ENCODE data around the gene PNPLA4.
A peak's percentile ranks its signal among the peaks of the same experiment; 100 is the strongest.

PNPLA4 gene, protein sequence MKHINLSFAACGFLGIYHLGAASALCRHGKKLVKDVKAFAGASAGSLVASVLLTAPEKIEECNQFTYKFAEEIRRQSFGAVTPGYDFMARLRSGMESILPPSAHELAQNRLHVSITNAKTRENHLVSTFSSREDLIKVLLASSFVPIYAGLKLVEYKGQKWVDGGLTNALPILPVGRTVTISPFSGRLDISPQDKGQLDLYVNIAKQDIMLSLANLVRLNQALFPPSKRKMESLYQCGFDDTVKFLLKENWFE

DNA sequence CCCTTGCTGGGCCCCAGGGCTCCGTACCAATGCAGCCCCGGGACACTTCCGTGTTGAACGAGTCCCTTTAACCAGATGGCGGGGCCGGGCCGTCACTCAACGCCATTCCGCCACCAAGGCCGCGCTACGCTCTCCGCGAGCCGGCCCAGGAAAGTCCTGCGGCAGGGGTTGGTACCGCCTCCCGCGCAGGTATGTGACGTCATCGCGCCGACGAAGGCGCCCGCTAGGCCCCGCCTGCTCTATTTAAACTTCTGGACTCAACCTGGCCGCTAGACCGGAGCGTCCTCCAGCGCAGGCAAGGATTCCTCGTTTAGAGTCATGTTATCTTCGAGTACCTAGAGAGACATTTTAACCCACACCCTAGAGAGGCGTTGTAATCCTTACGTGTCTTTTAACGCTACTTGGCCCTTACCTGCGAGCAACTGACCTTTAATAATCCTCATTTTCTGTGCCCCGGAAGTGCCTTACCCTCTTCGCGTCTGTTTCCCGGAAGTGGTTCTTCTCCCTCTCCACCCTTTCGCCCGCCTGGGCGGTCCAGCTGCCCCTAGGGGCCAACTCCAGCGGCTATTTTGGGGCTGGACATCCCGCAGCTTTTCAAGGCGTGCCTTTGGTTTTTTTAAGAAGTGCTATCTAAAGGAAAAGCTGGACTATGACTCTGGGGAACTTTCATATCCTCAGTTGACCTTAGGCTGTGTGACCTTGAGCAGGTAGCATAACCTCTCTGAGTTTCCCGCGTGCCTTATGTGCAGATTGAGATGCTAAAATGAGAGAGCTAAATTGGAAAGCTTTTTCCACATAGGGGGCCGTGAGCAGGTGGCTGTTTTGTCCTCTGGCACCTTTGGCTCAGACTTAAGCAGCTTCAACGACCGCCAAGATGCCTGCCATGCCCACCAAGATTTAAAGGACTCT lies at the start of gene PNPLA4:
TSS of gene PNPLA4 (minus strand) at position 155 of the 909 bp plus-strand sequence. CDS start 1,294 bp downstream, outside the sequence.
- DNase-seq, result peak; percentile 52

DNA sequence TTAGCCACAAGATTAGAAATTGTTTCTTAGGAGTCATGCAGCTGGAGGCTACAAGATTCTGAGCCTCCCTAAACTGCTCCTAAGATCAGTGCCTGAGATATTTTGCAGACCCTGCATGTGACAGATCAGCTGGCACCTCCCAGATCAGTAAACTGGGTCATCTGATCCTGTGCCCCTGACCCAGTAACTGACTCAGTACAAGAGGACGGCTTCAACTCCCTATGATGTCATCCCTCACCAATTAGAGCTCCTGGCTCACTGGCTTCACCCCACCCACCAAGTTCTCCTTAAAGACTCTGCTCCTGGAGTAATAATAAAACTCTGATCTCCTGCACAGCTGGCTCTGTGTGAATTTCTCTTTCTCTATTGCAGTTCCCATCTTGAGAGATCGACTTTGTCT lies 45.4 kb upstream of the PNPLA4 start:
- no peak for DNase-seq

DNA sequence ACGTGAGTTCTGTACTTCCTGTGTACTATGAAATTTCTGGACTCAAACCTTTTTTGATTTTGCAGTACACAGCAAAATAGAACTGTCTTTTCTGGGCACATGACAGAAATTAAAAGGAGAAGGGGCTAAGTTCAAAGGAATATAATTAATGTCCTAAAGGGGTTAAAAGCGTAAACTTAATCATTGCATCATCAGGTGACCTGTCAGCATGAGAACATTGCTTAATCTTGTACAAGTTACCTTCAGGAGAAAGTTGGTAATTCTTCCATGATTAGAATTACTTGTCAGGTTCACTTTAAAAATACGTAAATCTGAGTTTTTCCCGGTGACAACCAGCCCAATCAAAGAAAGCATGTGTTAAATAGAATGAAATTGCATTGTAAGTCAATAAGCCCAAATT lies 43.2 kb upstream of the PNPLA4 start:
- DNase-seq, result no peak

DNA sequence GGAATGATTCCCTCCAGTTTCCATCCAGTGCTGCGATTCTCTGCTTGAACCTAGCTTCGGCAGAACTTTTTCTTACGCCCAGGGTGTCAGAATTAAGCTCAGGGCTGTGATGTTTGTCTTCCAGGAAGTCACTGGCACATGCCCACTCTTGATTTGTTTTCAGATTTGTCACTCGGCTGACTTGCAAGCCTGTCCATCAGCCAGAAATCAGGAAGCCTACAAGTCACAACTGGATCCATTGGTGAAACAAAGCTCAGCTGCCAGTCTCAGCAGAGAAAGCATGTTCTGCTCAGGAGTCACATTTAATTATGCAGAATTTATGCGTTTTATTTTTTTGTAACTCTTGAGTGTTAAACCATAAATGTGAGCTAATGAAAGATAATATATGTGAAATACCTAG lies 38.2 kb upstream of the PNPLA4 start:
- no peak for DNase-seq

DNA sequence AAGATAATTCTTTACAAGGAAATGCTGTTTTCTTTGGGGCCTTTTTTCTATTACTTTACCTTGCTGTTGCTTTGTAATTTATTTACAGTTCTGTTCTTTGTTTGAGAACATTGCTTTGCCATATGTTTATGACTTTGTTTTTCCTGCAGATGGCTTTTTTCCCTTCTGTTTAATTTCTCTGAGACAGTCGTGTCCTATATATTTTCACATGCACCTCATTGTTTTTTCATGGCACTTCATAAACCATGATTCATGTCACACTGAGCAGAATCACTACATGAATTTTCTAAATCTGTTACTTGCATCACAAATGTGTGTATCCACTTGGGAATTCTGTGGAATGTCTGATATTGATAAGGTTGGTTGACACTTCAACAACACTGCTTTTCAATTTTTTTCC lies 33.0 kb upstream of the PNPLA4 start:
- DNase-seq, result no peak

DNA sequence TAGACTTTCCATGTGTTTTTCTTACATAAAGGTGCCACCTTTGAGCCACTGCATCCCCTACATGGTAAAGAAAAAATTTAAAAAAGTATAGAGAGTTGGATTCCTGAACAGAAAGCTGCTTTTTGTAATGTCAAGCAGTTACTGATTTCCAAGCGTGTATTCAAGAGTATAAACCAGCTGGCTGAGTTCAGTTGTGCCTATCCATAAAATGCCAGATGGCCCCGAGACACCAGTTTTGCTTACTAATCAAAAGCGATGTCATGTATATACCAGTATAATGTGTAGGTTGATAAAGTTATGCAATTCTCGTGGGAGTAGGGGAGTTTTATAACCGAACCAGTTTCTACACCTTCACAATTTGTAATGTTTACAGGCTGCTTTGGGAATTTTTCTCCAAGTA lies 26.2 kb upstream of the PNPLA4 start:
- DNase-seq, result no peak

DNA sequence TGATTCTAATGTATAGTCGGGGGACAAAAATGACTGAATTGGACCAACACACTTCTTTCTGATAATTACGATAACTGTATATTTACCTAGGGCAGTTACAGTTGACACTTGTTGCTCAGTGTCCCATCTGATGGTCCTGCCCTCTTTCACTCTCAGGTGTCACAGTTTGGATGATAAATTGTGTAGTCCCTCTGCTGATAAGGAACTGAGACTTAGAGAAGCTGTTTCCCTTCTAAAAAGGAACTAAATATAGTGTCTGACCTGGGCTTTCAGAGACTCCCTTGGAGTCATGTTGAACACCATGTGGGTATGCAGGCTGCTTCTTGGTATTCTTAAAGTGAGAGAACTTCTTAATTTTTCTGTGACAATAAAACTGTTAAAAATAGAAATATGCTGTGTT lies 23.7 kb upstream of the PNPLA4 start:
- peak; percentile 6 to 12 for DNase-seq

DNA sequence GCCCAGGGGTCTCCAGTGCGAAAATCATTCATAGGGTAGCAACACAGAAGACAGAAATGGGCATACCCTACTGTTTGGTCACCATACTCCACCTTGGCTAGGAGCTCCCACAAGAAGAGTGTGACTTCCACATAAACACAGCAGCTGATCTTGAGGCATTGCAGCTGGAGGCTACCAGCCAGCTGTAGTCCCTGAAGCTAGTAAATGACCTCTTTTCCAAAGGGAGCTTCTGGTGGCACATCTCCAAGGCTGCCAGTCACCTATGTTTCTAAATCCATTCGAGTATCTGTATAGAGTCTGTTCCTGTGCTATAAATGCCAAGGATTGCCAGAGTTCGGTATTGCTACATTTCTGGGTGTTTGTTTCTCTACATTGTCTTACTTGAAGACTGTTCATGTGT lies 21.3 kb upstream of the PNPLA4 start:
- DNase-seq, result no peak

DNA sequence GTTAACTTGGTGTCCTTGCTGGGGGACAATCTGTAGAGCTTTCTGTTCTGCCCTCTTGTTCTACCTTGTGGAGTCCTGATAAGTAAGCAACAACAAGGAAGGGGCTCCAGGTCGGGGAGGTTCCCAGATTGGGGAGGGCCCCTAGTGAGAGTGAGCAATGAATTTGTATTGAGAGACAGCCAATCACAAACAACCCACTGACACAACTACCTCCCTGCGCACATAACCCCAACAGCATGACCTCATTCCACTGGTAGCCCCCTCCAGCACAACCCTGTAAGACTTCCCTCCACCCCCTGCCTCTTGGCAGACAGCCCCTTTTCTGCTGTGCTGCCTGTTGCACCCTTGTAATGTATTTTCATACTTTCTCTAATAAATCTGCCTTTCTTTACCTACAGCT lies 19.7 kb upstream of the PNPLA4 start:
- DNase-seq, result no peak

DNA sequence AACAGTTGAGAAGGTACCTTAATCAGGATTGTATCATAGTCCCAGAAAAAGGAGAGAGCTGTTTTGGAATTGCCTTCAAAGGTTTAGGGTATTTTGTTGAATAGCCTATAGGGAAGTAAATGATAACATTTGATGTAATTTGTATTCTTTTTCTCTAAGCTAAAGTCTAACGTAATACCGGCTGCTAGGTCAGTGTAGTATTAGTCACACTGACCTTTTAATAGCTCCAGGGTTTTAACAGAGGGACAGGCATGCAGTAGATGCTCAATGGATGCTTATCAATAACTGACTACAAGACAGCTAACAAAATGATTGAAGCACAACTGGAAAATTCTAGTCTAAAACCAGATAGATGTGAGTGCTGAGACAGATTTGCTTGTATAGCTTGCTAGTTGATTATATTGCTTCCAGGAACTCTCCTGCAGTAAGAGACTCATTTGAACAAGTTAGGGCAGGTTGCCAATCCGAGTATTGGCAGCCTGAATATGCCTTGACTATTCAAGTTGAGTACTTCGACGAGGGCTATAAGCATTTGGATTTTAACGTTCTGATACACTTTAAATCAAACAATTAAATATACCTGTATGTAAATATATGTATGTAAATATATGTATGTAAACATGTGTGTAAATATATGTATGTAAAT lies 16.5 kb upstream of the PNPLA4 start:
- no peak for DNase-seq

DNA sequence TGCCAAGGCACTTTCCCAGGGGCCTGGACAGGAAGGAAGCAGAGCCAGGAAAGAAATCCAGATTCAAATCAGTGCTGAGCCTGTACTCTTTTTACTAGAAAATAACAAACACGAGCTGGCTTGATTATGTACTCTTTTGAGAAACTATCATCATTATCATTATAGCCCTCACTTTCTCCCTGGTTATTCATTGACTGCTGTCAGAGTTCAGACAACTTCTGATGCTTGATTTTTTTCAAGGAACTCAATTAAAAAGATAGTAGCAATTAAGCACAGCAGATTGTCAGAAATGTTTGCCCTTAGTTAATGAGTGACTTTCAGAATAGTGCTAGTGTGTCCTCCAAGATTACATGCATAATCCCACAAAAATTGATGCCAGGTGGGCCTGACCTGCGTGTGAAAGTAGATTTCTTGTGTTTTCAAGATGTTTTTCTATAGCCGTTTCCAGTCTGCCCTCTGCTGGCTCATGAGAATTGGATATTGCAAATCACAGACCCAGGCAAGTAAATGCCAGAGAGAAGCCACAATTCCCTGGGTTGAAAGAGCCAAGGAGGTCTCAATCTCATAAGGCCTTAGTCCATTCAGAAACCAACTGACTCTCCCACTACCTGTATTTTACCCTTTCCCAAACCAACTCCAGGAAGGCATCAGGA lies 14.3 kb upstream of the PNPLA4 start:
- DNase-seq, result peak; percentile 1 to 13

DNA sequence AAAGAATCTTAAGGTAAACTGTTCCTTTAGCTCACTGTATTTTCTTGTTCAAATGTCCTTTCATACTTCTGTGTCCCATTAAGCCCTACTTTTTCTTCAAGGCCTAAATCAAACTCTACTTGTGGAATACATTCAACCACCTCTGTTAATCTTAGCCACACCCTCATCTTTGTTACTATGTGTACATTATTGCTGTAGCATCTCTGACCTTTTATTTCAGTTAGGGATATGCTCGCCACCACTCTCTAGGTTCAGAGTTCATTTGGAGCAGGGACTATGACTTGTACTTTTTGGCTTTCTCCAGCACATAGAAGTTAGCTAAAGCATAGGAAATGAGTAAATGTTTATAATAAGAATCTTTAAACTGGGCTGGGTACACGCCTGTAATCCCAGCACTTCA lies 6.8 kb upstream of the PNPLA4 start:
- DNase-seq, result no peak

DNA sequence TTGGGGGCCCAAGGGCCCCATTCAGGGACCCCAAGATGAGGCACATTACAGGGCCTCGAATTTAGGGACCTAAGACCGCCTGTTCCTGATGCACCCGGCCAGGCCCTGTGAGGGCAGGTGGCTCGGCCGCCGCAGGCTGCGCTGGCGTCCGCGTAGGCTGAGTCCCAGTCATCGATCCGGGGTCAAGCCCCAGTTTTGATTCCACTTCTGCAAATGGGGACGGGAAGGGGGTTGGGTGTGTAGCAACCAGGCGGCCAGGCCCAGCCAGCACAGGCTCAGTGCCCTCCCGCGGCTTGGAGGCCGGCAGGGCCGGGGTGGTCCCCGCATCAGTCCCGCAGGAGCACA lies 327 bp downstream of the PNPLA4 start:
- no peak for DNase-seq

DNA sequence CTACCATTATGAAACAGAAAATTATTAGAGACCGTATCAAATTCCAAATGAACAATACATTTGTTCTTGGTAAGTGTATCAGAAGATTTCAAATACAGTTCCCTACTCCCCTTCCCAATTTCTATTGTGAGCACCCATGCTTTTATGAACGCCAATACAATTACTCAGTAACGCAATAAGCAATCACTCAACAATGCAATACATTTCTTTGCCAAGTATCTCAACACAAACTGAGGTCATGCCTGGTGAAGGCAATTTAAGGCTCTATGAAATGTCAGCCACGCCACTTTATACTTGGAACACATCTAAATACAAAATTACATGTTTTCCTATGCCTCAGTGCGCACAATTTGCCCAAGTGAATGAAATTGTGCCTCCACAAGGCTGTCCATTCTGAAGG lies 712 bp downstream of the PNPLA4 start:
- DNase-seq, result no peak

DNA sequence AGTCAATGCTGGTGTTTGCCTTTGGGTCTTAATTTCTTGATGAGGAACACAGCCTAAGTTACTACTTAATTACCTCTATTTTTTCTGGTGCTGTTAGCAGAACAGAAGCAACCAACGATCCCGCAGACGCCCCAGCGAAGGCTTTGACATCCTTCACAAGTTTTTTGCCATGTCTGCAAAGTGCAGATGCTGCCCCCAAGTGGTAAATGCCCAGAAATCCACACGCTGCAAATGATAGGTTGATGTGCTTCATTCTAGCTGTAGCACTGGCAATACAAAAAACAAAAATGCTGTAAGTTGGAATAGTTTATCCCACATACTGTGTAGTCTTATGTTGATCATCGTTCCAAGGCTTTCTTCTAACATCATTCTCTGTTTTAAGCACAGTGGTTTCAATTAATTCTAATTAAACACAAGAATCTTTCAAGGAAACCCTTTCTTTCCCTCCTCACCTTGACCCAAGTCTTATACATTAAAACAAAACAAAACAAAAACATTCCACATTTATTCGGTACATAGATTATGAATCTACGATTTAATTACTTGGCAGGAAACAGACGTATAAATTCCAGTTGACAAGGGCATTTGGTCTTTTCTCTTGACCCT lies 1.2 kb downstream of the PNPLA4 start:
- peak; percentile 37 to 49 for DNase-seq

DNA sequence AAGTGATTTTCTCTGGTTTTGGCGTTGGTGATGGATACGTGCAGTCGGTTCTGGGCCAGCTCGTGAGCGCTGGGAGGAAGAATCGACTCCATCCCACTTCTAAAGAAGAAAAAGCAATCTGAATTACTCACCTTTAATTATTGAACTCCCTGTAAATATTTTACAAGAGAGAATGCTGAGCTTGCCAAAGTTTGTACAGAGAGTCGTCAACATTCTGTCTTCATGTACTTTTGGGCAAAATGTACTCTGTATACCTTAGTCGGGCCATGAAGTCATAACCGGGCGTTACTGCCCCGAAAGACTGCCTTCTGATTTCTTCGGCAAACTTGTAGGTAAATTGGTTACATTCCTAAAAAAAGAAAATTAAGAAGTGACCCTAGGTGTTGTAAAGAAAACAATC lies 5.5 kb downstream of the PNPLA4 start:
- no peak for DNase-seq

DNA sequence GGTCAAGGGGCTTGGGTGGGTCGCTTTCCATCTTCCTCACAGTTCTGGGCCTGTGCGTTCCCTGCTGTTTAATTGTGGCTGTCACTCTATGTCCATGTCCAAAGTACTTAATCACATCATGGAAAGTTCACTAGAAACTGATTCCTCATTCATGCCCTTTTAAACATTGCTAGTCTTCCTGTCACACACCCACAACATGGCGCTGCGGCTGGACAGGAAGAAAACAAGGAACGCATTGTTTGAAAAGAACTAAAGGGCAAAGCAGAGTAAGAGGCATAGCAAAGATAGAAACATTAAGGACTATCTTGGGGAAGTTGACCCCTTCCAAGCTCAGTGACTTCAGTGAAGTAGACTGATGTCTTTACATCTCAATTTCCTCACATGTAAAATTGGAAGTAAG lies 18.4 kb downstream of the PNPLA4 start:
- DNase-seq, result no peak

DNA sequence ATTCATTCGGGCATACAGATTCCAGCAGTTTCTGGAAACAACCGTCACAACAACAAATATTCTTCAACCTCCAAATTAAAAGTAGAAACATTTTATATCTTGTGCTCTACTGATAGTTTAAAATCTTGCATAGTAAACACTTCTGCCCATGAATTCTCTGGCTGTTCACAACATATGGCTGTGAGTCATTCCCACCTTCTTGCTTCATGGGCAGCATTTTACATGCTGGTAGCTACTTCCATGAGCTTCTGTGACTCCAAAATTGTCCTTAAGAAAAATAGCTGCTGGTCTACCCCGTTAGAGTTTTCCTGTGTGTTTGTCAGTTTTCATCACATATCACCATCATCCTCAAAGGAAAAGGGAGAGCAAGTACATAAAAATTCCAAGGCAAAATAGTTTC lies 22.7 kb downstream of the PNPLA4 start:
- no peak for DNase-seq

DNA sequence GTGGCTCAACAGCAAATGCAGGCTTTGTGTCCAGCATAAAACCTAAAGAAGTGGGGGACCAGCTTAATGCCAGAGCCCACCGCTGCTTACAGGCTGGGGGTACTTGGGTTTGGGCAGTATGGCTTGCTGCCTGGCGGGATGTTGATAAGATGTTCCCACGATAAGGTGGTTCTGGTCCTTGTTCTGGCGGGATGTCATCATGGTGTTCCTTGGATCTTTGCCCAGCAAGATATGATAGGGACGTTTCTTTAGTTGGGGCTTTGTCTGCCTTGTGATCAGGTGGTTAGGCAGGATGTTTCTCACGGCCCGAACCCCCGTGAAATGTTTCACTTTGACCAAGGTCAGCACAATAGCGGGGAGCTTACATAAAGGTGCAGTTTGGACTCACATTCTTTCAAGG lies 35.3 kb downstream of the PNPLA4 start:
- no peak for DNase-seq

DNA sequence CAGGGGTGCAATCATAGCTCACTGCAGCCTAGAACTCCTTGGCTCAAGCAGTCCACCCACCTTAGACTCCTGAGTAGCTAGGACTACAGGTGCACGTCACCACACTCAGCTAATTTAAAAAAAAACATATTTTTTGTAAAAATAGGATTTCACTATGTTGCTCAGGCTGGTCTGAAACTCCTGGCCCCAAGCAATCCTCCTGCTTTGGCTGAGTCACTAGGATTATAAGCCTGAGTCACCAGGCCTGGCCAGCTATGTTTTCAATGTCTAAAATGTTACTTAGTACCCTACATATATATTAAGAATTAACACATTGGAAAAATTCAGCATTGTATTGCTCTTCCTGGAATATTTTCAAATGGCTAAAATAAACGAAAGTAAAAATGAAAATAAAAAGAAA lies 37.5 kb downstream of the PNPLA4 start:
- no peak for DNase-seq

DNA sequence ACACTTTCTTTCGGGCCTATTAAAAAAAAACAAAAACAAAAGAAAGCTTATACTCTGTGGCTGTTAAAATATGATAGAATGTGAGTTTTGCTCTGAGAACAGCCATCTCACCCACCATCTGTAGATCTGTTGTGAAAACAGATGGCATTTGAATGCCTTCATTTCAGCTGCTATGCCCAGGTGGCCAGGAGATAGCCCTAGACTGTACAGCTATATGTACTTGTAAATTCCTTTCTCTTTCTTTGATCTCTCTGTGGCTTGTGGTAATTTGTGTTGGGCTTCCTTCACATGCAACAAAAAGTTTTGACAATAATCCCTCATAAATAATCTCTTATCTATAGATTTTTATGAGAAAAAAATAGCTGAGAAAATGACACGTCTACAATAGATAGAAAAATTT lies 38.1 kb downstream of the PNPLA4 start:
- no peak for DNase-seq

DNA sequence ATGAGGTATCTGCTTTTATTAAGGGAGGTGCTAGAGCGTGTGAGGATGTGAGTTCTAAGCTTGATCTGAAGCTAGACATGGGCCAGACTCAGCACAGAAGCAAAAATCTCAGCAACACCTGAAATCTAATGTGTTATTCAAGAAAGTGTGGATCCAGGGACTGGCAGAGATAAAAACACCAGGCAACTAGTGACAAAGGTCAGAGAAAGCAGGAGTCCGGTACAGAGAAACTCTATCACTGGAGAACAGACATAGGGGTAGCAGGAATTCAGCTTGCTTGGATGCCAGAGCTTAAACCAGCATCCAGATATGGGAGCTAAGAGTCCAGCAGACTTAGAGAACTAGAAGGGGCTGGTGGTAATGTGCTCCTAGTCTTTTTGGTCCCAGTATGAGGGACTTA lies 50.3 kb downstream of the PNPLA4 start:
- no peak for DNase-seq

DNA sequence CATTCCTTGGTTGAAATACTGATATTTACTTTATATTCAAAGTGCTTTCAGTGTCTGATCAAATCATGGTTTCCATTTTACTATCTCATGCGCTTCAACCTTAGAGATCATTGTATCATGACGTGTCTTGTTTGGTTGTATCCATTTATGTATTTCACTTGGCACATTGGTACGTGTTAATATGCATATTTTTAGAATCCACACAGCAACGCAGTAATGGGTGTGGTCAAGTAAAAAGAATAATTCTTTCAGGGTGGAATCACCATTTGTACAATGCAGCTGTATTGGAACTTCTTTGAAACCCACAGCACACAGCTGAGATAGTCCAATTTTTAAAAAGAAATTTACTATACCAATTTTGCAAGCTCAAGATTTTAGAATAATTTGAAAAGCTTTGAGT lies 55.2 kb downstream of the PNPLA4 start:
- no peak for DNase-seq

All from Kasumi-1 (cell line).